Eye (tissue), 1 donor: ENCODE data around the gene BOC.

ENCODE experiments used
- DNase-seq: peaks from one replicate; pipeline ENCODE4 v3.0.0-alpha.2; 2015

The BOC gene

DNA sequence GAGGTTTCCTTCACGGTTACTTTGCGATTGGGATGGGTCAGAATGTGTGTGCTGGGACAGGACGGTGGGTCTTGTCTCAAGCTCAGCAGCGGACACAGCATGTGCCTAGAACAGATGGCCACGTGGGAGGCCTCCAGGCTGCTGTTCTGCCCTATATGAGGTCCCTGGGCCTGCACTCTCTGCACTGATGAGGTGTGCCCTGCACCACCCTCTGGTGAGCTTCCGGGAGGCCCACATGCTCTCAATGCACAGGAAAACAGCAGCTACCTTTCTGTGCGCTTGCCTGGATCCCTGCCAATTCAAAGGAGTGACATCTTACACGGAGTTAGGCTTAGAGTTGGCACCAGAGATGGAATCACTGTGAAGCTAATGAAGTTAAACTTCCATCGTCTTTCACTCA, 59.8 kb downstream of the BOC start:
- DNase-seq: no peak

DNA sequence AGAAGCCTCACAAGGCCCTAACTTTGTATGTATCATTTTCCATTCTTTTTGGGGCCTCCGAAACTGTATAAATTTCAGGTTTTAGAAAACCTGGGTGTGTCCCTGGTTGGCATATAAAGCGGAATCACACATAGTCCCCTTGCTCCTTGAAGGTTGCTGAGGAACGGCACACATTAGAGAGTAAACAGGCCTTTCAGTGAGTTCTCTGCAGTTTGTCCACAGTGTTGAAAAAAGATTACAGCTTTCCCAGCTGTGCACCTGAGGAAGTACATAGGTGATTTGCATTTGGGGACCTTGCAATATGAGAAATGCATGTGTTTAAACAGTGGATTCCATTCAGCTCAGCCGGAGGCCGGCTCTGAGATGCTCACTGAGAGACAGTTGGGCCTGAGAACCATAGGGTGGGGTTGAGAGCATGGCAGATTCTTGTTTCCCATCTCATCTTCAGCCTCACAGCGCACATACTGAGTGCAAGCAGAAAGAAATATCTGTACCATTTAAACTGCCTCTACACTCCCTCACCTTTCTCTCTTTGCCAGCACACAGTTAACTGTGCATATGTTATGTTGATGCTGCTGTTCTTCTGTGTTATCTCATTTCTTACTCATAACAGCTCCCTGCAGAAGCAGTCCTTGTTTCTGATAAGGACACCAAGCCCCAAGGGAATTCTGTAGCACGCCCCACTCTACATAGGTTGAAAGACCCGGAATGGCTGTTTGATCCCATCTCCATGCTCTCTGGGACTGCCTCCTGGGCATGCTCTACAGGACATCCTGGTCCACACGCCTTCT, 60.4 kb downstream of the BOC start:
- no peak for DNase-seq

DNA sequence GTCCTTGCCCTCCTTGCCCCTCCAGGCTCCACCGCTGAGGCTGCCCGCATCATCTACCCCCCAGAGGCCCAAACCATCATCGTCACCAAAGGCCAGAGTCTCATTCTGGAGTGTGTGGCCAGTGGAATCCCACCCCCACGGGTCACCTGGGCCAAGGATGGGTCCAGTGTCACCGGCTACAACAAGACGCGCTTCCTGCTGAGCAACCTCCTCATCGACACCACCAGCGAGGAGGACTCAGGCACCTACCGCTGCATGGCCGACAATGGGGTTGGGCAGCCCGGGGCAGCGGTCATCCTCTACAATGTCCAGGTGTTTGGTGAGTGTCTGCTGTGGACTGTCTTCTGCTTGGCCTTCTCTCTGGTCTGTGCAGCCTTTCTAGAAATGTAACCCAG, 61.0 kb downstream of the BOC start:
- DNase-seq: no peak

DNA sequence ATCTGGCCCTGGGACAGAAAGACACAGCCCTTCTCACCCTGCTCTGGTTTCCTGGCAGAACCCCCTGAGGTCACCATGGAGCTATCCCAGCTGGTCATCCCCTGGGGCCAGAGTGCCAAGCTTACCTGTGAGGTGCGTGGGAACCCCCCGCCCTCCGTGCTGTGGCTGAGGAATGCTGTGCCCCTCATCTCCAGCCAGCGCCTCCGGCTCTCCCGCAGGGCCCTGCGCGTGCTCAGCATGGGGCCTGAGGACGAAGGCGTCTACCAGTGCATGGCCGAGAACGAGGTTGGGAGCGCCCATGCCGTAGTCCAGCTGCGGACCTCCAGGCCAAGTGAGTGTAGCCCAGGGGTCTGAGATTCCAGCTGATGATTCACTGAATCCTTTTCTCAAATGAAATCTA, 61.7 kb downstream of the BOC start:
- DNase-seq: no peak

DNA sequence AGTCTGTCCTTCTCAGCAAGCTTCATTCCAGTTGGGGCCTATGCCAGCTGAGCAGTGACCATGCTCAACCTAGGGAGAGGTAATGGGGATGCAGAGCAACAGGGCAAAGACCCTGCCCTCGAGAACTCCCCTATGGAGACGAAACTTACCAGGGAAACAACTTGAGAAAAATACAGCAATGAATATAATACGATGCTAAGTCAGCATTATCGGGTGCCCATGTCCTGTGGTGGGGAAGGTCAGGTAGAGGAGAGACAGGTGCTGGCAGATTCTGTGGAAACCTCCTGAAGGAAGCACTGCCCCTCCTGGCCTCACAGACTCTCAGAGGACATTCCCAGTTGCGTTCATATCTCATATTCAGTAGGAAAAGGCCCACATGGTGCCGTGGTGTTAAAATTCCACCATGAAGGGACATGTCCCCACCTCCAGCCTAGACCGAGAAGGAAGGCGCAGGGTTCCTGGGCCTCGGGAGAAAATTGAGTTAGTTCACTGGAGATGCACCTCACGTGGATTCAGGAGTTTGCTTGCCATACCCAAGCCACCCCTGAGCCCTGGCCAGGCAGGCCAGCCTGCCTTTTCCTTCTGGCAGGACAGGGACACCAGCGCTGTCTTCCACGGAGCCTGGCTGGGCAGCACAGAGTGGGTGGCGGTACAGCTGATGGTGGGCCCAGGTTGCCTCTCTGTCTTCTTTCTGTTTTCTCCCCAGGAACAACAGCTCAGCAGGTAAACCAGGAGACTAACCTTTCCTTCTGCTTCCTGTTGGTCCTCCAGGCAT, 62.4 kb downstream of the BOC start:
- no peak for DNase-seq

DNA sequence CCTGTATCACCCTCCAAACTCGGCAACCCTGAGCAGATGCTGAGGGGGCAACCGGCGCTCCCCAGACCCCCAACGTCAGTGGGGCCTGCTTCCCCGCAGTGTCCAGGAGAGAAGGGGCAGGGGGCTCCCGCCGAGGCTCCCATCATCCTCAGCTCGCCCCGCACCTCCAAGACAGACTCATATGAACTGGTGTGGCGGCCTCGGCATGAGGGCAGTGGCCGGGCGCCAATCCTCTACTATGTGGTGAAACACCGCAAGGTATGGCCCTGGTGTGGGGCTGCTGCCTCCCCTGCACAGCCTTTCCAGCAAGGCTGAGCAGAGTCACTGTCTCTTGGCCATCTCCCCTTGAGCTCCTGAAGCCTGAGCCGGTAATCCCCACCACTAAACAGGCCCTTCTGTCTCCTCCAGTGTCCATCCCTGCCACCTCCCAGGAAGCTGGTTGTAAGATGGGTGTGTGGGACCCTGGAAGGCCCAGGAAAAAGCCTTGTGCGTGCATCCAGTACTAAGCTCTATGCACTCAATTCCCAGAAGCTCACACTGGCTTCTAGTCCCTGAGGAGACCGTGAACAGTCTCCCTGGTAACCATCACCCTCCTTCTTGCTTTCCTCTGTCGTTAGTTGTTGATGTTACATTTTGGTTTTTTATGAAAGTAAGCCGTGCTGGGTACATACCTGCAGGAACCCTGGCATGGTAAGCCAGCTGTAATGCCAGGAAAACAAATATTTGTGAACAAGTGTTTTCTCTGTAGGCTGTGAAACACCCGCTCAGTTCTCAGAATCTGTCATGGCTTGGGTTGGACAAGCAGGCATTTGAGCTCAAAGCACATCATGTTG, 63.3 kb downstream of the BOC start:
- no peak for DNase-seq

DNA sequence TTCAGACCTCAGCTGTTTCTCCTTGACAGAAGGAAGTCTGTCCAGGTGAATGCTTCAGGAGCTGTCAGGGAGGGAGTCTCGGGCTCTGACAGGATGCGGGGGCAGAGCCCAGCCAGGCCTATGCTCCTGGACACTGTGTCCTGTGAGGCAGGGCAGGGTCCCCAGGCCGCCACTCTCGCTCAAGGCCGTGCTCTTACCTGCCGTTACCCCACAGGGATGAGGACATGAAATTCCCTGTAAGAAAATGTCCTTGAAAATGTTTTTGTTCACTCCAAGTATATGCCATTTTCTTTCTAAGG, 63.9 kb downstream of the BOC start:
- DNase-seq: no peak

DNA sequence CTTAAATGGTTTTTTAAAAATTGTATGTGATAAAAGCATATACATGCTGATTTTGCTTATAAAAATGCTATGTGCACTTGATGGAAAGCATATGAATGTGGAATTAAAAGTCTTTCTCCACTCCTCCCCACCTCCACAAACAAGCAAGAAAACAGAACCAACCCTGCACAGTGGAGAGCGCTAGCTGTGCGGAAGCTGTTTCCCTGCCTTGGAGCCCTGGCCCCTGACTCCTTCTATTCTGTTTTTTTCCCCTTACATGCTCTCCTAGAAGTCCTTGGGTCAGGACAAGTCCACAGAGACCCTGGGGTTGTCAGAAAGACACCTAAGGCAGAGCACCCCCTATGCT, 64.2 kb downstream of the BOC start:
- no peak for DNase-seq

DNA sequence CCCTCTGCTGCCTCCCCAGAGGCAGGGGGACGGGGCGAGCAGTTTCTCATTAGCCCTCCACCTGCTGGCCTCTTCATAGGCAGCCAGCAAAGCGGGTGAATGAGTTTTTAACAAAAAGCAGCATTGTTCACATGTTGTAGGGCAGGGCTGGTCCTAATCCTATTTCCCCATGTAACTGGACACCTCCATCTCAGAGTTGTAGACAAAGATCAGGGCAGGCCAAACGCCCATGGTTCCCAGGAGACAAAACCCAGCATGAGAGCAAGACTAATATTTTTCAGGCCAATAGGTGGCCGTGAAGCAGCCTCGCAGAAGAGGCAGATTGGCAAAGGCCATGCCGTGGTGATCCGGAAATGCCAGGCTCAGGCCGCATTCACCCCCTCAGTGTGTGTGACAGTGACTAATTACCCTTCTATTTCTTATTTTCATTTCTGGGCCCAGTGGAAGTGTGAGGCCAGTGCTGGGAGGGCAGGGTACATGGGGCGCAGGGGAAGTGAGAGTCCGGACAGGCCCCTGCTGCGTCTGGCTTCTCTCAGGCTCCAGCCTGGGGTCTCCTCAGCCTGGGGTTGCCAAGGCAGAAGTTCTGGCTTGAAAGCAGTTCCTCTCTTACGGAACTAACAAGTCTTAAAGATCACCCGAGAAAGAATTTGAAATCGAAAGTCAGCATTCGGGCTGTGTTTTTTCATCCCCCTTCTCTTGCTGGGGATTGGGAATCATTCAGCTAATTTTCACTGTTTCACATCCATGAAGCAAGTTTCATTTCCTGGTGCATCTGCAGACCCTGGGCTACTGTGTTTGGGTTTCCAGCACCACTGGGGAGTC, 64.8 kb downstream of the BOC start:
- DNase-seq: peak; percentile 80

DNA sequence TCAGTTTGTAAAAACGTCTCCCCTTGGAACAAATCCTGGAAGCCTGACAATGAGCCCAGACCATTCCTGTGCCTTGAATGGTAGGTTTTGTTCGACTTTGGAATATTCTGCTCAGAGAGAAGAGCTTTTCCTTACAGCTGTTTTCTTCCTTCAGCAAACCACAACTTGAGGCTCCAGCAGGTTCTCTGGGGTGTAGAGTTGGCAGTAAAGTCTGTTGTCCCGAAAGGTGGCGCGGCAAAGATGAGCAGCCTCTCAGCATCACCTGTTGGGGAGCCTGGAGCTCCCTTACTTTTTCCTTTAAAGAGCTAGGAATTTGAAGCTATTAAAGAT, 65.4 kb downstream of the BOC start:
- DNase-seq: no peak

DNA sequence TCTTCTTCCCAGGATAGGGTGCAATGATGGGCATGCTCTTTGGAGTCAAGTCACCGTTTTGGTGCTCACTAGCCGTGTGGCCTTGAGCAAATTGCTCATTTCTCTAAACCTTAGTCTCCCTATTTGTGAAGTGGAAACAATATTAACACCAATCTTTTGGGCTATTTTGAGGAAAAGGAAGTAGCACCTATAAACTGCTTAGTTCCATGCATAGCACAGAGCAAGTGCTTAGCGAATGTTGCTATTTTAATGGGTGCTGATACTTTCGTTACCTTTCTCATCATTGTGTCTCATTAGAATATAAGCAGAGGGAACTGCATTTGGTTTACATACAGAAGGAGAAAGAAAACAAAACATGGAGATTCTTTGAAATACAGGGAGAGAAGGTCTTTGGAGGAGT, 66.1 kb downstream of the BOC start:
- DNase-seq: no peak

DNA sequence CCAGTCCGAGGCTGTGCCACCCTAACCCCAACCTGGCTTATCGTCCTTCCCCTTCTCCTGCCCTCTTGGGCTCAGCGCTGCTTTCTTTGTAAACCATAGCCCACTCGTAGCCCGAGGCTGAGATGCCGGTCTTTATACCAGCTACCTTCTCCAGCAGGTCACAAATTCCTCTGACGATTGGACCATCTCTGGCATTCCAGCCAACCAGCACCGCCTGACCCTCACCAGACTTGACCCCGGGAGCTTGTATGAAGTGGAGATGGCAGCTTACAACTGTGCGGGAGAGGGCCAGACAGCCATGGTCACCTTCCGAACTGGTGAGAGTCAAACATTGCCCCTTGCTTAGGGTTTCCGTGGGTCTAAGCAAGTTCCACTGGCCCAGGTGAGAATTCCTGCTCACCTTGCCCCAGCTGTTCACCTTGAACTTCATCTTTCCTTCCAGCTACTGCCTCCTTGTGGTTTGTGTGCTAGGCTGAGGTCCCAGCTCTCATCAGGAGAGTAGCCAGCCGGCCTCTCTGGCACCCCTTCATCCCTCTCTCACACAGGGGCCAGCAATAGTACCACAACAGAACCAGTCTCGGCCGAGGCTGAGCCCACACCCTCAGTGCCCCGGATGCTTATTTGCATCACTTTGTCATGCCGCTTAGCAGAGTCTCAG, 66.7 kb downstream of the BOC start:
- DNase-seq: no peak

DNA sequence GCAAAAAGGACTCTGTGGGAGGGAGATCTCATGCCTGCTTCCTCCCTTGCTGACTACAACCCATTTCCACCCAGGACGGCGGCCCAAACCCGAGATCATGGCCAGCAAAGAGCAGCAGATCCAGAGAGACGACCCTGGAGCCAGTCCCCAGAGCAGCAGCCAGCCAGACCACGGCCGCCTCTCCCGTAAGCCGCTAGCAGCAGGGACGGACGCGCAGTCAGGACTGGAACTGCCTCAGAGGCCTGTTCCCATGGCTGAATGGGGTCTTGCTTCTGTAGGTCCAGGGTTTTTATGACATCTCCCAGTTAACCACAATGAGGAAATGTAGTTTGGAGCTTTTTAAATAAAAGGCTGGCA, 67.2 kb downstream of the BOC start:
- DNase-seq: no peak

DNA sequence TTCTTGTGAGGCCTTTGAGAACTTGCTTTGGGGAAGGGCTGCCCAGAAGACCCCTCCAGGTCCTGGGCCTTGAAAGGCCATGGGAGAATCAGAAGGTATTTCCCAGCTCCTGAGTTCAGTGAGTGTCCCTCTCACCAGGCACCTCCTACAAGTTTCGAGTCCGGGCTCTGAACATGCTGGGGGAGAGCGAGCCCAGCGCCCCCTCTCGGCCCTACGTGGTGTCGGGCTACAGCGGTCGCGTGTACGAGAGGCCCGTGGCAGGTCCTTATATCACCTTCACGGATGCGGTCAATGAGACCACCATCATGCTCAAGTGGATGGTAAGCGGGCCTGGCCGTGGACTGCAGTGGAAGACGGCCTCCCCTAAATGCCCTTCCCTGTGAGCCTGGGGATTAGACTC, 68.3 kb downstream of the BOC start:
- DNase-seq: no peak

DNA sequence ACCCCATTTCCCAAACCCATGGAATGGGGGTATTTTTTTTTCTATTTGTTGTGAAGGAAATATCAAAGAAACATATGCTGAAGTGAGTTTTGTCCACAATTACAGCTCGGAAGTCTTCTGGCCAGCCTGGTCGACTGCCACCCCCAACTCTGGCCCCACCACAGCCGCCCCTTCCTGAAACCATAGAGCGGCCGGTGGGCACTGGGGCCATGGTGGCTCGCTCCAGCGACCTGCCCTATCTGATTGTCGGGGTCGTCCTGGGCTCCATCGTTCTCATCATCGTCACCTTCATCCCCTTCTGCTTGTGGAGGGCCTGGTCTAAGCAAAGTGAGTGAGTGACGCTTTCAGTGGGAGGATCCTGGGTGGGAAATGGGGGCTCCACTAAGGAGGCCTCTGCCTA, 71.9 kb downstream of the BOC start:
- no peak for DNase-seq

DNA sequence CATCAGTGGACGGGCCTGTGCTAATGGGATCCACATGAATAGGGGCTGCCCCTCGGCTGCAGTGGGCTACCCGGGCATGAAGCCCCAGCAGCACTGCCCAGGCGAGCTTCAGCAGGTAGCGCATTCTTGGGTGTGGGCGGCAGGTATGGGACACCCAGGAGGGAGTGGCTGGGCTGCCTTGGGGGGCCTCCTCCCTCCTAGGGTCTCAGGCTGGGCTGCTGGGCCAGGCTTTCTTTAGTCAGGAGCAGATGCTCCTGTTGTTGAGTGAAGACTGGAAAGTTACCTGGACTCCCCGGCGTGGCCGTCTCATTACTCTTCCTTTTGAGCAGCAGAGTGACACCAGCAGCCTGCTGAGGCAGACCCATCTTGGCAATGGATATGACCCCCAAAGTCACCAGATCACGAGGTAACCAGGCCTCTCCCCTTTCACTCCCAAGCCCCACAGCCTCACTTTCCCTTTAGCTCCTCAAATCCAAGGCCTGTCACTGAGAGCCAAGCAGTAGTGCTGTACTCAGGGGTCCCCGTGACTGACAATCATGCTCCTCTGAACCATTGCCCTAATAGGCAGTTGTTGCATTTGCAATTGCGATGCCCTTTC, 73.2 kb downstream of the BOC start:
- DNase-seq: no peak

DNA sequence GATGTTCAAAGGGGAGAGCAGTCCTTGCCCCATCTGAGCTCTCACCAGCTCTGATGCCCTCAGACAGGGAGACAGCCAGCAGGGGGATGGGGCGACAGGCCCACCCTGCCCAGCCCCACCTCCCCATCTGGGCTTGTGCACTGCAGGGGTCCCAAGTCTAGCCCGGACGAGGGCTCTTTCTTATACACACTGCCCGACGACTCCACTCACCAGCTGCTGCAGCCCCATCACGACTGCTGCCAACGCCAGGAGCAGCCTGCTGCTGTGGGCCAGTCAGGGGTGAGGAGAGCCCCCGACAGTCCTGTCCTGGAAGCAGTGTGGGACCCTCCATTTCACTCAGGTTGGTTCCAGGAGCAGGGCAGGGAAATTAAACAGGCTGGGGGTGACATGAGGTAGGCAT, 73.9 kb downstream of the BOC start:
- no peak for DNase-seq

DNA sequence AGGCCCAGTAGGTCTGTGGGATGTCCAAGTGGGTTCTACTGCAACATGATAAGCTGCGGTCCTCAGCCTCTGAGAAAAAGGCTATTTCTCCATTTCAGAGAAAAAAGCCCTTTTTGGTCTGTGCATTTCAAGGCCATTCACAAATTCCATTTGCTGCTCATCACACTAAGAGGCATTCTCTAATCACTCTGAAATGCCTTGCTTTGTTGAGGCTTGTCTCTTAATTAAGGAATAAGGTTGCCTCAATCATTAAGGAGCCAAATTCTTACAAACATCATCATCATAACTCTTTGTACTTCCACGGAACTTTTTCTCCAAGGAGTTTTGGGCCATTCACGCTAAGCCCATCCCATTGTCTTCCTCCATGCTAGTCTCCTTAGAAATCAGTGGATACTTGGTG, 74.4 kb downstream of the BOC start:
- no peak for DNase-seq

DNA sequence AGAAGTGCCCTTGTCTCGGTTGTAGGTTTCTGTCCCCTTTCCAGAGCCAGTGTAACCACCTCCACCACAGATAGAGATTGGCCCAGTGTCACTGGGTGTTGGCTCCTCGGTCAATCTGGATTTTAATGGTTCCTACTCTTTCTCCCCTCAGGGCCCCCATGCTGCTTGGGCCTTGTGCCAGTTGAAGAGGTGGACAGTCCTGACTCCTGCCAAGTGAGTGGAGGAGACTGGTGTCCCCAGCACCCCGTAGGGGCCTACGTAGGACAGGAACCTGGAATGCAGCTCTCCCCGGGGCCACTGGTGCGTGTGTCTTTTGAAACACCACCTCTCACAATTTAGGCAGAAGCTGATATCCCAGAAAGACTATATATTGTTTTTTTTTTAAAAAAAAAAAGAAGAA, 75.2 kb downstream of the BOC start:
- no peak for DNase-seq

DNA sequence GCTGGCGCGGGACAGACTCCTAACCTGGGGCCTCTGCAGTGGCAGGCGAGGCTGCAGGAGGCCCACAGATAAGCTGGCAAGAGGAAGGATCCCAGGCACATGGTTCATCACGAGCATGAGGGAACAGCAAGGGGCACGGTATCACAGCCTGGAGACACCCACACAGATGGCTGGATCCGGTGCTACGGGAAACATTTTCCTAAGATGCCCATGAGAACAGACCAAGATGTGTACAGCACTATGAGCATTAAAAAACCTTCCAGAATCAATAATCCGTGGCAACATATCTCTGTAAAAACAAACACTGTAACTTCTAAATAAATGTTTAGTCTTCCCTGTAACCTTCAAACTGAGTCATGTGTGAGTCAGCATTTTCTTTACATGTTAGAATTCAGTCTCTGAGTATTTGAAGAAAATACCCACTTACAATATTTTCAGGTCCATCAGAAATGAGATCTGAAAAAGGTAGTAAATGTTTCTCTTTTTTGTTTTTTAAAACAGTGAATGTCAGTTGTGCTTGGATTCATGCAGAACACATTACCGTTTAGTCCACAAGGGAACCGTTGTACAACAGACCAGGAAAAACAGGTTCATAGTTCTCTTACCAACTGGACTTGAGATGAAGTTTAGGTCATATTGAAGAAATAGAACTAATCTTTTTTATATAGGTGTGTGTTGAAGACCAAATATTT, 75.9 kb downstream of the BOC start:
- no peak for DNase-seq

DNA sequence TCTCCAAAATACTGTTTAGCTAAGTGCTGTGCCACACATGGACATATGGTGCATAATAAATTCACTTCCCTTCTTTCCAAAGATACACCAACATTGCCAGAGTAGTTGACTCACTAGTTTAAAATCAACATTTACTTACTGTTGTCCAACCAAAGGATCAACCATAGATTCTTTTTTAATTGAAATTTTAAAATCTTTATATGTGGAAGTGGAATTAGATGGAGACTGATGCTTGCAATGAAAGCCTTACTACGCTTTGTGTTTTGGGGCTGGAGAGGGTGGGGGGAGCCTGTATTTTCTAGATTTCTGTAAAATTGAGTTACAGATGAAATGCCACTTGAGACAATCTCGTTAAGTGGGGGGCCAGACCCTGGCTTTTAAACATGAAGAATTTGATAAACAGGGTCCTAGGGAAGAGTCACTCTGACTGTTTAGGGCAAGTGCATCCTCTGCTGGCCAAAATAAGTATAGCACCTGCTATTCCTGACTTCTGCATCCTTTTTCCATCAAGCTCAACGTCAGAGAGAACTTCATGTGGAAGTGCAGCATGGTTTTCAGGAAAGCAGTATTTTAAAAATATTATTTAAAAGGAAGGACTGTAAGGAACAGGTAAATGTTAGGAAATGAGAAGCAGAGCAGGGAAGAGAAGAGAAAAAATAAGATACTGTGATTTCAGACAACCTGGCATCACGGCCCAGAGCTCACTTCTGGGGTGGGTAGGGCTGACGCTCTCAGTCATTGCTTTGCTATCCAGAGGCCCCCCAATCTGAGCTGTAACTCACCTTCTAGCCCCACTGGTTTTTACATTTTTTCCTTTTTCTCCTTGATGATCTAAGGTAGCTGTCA, 76.7 kb downstream of the BOC start:
- peak; percentile 95 for DNase-seq
